Kidney epithelial cell (primary cell): ENCODE results near the gene FBXO46. TPM values are rescaled to one million over a fixed set of nuclear protein-coding genes. Genes with fewer than 3 reads are reported as not detected.
A peak's percentile ranks its signal among the peaks of the same experiment; 100 is the strongest.

Experiments used
- DNase-seq: peaks from one replicate; pipeline ENCODE4 v3.0.0-alpha.2; 2010; ENCODE audit warnings: low read depth
- H3K27me3 ChIP-seq: 2 replicates; pipeline ENCODE4 v1.6.0; 2011; ENCODE audit warnings: low read length; ENCODE audit not compliant: control insufficient read depth, insufficient read depth
- H3K36me3 ChIP-seq: 2 replicates; pipeline ENCODE4 v1.5.1; 2011; ENCODE audit warnings: low read length; ENCODE audit not compliant: control insufficient read depth, insufficient read depth
- H3K4me3 ChIP-seq: 2 replicates; pipeline ENCODE4 v1.5.1; 2011; ENCODE audit warnings: low read depth, mild to moderate bottlenecking, control low read depth, low read length
- total RNA-seq: library from RNA; depleted of rRNA; stranded (reverse); fragments of >200 nt; gene quantifications from 2 replicates; pipeline ENCODE4 v1.2.3, GENCODE V29; 2015
- TF ChIP-seq, protein P1 (sequence below): IDR thresholded peaks from 2 replicates; pipeline ENCODE4 v1.5.1; 2011; ENCODE audit warnings: mild to moderate bottlenecking, moderate library complexity, low read length, control low read depth, inconsistent platforms; ENCODE audit not compliant: insufficient read depth, poor library complexity, severe bottlenecking

Gene FBXO46
- total RNA-seq, 1 donor from 2014 or later = 13.0 TPM

DNA sequence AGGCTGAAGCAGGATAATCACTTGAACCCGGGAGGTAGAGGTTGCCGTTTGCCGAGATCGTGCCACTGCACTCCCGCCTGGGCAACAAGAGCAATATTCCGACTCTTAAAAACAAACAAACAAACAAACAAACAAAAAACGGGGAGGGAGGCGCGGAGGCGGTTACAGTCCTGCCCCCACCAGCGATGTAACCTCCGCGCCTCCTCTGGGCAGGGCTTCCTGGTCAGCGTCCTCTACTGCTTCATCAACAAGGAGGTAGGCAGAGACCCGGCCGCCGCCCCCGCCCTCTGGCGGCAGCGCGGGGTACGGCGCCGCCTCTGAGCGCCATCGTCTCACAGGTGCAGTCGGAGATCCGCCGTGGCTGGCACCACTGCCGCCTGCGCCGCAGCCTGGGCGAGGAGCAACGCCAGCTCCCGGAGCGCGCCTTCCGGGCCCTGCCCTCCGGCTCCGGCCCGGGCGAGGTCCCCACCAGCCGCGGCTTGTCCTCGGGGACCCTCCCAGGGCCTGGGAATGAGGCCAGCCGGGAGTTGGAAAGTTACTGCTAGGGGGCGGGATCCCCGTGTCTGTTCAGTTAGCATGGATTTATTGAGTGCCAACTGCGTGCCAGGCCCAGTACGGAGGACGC, 49.2 kb downstream of the FBXO46 start:
- H3K4me3 ChIP-seq = peak overlapping the region; percentile 27
- TF ChIP-seq, protein P1, sequence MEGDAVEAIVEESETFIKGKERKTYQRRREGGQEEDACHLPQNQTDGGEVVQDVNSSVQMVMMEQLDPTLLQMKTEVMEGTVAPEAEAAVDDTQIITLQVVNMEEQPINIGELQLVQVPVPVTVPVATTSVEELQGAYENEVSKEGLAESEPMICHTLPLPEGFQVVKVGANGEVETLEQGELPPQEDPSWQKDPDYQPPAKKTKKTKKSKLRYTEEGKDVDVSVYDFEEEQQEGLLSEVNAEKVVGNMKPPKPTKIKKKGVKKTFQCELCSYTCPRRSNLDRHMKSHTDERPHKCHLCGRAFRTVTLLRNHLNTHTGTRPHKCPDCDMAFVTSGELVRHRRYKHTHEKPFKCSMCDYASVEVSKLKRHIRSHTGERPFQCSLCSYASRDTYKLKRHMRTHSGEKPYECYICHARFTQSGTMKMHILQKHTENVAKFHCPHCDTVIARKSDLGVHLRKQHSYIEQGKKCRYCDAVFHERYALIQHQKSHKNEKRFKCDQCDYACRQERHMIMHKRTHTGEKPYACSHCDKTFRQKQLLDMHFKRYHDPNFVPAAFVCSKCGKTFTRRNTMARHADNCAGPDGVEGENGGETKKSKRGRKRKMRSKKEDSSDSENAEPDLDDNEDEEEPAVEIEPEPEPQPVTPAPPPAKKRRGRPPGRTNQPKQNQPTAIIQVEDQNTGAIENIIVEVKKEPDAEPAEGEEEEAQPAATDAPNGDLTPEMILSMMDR = peak; percentile 84
- DNase-seq = peak; percentile 37
- H3K36me3 ChIP-seq = peaks cover 2% of the 10 kb centered on the region
- peaks cover 4% of the 10 kb centered on the region for H3K27me3 ChIP-seq

DNA sequence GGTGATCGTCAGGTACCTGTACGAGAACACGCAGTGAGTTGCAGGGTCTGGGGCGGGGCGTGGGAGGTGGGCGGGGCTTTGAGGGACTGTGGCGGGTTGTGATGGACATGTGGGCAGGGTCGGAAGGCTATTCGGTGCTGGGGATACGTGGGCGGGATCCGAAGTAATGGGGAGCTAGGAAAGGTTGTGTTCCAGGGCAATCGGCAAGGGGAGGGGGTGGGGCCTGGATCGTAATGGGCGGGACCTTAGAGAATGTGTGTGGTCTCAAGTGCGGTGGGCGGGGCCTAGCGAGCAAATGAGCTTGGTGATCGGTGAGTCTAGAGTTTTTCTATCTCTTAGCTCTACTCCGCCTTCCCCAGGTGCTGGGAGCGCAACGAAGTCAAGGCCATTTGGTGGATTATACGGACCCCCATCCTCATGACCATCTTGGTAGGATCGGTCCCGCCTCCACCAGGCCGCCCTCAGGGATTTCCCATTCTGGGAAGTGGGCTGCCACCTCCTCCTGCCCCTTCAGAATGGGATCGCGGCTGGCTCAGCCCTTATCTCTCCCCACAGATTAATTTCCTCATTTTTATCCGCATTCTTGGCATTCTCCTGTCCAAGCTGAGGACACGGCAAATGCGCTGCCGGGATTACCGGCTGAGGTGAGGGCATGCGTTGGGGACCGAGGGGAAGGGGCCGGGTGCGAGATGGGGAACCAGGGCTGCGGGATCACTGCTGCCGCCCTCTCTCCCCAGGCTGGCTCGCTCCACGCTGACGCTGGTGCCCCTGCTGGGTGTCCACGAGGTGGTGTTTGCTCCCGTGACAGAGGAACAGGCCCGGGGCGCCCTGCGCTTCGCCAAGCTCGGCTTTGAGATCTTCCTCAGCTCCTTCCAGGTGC, 53.1 kb downstream of the FBXO46 start:
- Histone ChIP-seq H3K36me3 (no peaks in the 10 kb centered on the region), H3K27me3 (peaks cover 4% of the 10 kb centered on the region), H3K4me3 (peak overlapping the region; percentile 39)
- DNase-seq = peak; percentile 95
- TF ChIP-seq, protein P1 = peak; percentile 3

DNA sequence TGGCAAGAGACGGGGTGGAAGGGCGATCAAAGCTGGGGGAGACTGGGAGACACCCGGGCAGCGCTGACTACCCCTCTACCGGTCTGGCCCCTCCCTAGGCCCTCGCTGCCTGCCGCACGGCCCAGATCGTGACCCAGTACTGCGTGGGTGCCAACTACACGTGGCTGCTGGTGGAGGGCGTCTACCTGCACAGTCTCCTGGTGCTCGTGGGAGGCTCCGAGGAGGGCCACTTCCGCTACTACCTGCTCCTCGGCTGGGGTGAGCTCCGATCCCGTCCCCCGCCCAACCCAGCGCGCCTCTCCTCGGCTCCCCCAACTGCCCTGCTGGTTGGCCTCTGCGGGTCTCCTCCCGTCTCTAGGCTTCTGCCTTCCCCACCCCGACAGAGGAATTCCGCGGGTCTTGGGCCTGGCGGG, 53.8 kb downstream of the FBXO46 start:
- H3K27me3 ChIP-seq = peaks cover 4% of the 10 kb centered on the region
- TF ChIP-seq, protein P1 = no peak
- peak overlapping the region; percentile 39 for H3K4me3 ChIP-seq
- H3K36me3 ChIP-seq = no peaks in the 10 kb centered on the region
- DNase-seq = no peak

DNA sequence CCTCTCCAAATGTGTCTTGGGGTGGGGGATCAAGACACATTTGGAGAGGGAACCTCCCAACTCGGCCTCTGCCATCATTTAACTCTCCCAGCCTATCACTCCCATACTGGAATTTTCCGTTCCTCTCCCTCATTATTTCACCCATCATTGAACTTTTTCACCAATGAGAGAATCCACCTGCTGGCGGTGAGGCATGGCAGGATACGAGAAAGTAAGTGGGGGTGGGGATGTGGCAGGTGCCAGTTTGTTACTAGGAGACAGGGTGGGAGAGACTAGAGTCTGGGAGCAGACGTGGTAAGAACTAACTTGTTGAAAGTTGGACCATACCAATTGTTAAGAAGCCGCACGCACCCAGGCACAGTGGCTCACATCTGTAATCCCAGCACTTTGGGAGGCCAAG, 55.8 kb downstream of the FBXO46 start:
- Histone ChIP-seq H3K36me3 (no peaks in the 10 kb centered on the region), H3K4me3 (no peak overlapping the region), H3K27me3 (peaks cover 12% of the 10 kb centered on the region)
- TF ChIP-seq, protein P1 = no peak
- no peak for DNase-seq

DNA sequence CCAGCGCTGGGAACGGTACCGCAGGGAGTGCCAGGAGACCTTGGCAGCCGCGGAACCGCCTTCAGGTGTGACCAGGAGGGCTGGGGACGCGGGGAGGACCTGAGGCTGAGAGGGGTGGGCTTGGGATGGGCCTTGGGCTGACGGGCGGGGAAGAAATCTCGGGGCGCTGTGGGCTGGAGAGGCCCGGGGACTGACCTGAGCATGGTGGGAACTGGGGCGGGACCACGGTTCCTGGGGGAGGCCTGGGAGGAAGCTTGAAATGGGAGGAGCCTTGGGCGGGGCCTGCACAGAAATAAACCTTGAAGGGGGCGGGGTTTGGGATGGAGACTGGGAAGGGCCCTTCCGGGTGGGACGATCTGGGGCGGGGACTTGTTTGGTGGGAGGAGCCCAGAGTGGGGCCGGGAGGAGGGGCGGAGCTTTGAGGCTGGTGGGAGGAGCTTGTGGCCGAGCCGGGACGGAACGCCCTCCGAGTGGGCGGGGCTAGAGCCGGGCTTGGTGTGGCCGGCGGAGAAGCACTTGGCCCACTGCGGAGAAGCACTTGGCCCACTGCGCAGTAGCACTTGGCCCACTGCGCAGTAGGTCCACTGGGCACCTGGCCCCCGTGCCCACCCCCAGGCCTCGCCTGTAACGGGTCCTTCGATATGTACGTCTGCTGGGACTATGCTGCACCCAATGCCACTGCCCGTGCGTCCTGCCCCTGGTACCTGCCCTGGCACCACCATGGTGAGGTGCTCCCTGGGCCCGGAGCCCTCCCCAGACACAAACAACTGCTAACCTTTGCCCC, 59.8 kb downstream of the FBXO46 start:
- TF ChIP-seq, protein P1 = no peak
- peak overlapping the region; percentile 46 for H3K4me3 ChIP-seq
- H3K36me3 ChIP-seq = no peaks in the 10 kb centered on the region
- peaks cover 18% of the 10 kb centered on the region for H3K27me3 ChIP-seq
- DNase-seq = no peak
